ENCODE data around the gene HTR3B.

- no peak for TF ChIP-seq CTCF (conservative IDR thresholded peaks at IDR 0.05 in 1 of 2, IDR thresholded peaks at IDR 0.05 in 1 of 2; ENCODE audit: extremely low read depth in 1 of 2, insufficient read depth in 1 of 2, low read depth in 1 of 2, low read length in 2 of 2)
- TF ChIP-seq EZH2 (IDR thresholded peaks at IDR 0.05; ENCODE audit: borderline replicate concordance, low read length) = no peak
Observed at GRCh38 chr11:113888848-113889247, 15.7 kb upstream of the HTR3B start.

Data from mammary epithelial cell (primary cell).